Muscle layer of duodenum (tissue), 2 donors: ENCODE results near the gene GPHB5.
"Not testable (repeated sequence)": the region's sequence is repeated elsewhere in the genome, so short reads cannot be mapped to it uniquely, and the experiment has no call there.

Experiments
- H3K27ac ChIP-seq: one replicate; pipeline ENCODE4 v1.7.0; 2013; ENCODE audit warnings: mild to moderate bottlenecking, low read length
- H3K27me3 ChIP-seq: one replicate; pipeline ENCODE4 v1.7.0; 2013; ENCODE audit warnings: low read depth, mild to moderate bottlenecking, control low read depth, low read length
- H3K36me3 ChIP-seq, 2 donors: one replicate each; pipeline ENCODE4 v1.7.0; 2013; ENCODE audit warnings: low read length in 2 of 2, control low read depth in 1 of 2, mild to moderate bottlenecking in 1 of 2; ENCODE audit not compliant: insufficient read depth in 2 of 2, control insufficient read depth in 1 of 2
- H3K4me1 ChIP-seq, 2 donors: one replicate each; pipeline ENCODE4 v1.7.0; 2013; ENCODE audit warnings: low read length in 2 of 2, mild to moderate bottlenecking in 2 of 2, control low read depth in 1 of 2, moderate library complexity in 1 of 2; ENCODE audit not compliant: insufficient read depth in 2 of 2, control insufficient read depth in 1 of 2
- H3K4me3 ChIP-seq, 2 donors: one replicate each; pipeline ENCODE4 v1.7.0; 2013; ENCODE audit warnings: low read length in 2 of 2, low read depth in 1 of 2, mild to moderate bottlenecking in 1 of 2
- H3K9me3 ChIP-seq, 2 donors: one replicate each; pipeline ENCODE4 v1.7.0; 2013; ENCODE audit warnings: low read length in 2 of 2, control low read depth in 1 of 2, mild to moderate bottlenecking in 1 of 2; ENCODE audit not compliant: control insufficient read depth in 1 of 2
- donor health status: healthy.

The GPHB5 gene

DNA sequence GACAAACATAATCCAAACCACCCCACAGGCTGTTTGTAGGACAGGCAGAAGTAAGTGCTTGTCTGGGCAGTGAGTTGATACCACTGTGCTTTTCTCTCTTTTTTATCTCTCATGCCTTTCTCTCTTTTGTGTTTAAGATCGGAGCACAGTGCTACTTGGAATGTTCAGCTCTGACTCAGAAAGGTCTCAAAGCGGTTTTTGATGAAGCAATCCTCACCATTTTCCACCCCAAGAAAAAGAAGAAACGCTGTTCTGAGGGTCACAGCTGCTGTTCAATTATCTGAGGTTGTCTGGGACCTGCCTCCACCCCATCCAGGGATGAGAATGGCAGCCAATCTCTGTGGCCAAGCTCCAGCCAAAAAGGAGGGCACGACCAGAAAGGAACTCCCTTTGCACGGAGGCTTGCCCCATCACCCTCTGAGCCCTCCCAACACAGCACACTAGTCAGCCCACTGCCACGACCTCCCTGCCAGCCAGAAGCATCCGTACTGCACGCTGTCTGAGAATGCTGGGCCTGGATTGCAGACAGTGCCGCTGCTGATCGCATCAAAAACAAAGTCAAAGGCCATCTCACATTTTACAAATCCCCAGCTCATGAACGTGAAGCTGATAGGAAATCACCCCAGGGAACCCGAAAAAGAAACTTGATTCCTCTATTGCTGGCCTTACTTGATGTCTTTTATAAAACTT is 27.8 kb downstream of the GPHB5 start:
- Histone ChIP-seq H3K27ac (no peak overlapping the region), H3K9me3 (no peaks in the 10 kb centered on the region), H3K36me3 (peaks cover 8 to 43% of the 10 kb centered on the region in 2 donors), H3K27me3 (no peaks in the 10 kb centered on the region), H3K4me1 (no peaks in the 10 kb centered on the region), H3K4me3 (no peak overlapping the region)

GRCh38 chr14:63288853-63289252 is 29.9 kb downstream of the GPHB5 start:
- Histone ChIP-seq H3K27me3 (no peaks in the 10 kb centered on the region), H3K9me3 (no peaks in the 10 kb centered on the region), H3K36me3 (peaks cover 8 to 43% of the 10 kb centered on the region in 2 donors), H3K4me1 (peaks cover 0 to 15% of the 10 kb centered on the region in 2 donors), H3K4me3 (no peak overlapping the region), H3K27ac (no peak overlapping the region)

GRCh38 chr14:63287666-63288483 is 30.9 kb downstream of the GPHB5 start:
- Histone ChIP-seq H3K9me3 (no peaks in the 10 kb centered on the region), H3K27ac (no peak overlapping the region), H3K27me3 (no peaks in the 10 kb centered on the region), H3K36me3 (peaks cover 8 to 38% of the 10 kb centered on the region in 2 donors), H3K4me1 (peaks cover 0 to 24% of the 10 kb centered on the region in 2 donors), H3K4me3 (no peak overlapping the region)

- H3K4me3 ChIP-seq = no peak overlapping the region
- H3K36me3 ChIP-seq = peaks cover 5 to 20% of the 10 kb centered on the region in 2 donors
- no peaks in the 10 kb centered on the region for H3K9me3 ChIP-seq
- no peaks in the 10 kb centered on the region for H3K27me3 ChIP-seq
- H3K4me1 ChIP-seq = peaks cover 0 to 30% of the 10 kb centered on the region in 2 donors
- H3K27ac ChIP-seq = no peak overlapping the region
These were observed 32.7 kb downstream of the GPHB5 start for GRCh38 chr14:63286071-63286470.

DNA sequence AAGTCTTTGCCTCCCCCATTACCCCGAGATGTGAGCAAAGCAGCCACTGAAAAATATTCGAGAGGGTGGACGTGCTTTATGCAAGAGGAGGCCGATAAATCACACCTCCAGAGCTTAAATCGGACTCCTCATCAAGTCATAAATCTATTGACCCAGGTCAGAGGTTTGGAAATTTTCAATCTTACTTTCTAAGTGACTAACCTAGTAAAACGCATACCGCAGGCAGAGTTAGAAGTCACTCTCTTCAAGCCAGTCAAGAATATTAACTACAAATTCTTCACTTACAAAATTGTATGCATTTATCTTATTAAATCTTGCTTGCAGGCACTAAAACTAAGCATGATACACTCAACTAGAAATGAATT is 34.9 kb downstream of the GPHB5 start:
- H3K4me3 ChIP-seq = peak overlapping the region in 1 of 2 donors; percentile 58
- H3K9me3 ChIP-seq = no peaks in the 10 kb centered on the region
- no peaks in the 10 kb centered on the region for H3K27me3 ChIP-seq
- H3K36me3 ChIP-seq = peaks cover 0 to 8% of the 10 kb centered on the region in 2 donors
- H3K4me1 ChIP-seq = peaks cover 0 to 30% of the 10 kb centered on the region in 2 donors
- peak overlapping the region; percentile 7 for H3K27ac ChIP-seq

- Histone ChIP-seq H3K27me3 (no peaks in the 10 kb centered on the region), H3K4me1 (peaks cover 0 to 30% of the 10 kb centered on the region in 2 donors), H3K4me3 (peak overlapping the region; percentile 20 to 58), H3K27ac (peak overlapping the region; percentile 7), H3K9me3 (no peaks in the 10 kb centered on the region), H3K36me3 (peaks cover 0 to 3% of the 10 kb centered on the region in 2 donors)
These were observed 35.5 kb downstream of the GPHB5 start for GRCh38 chr14:63282997-63283883.

- not testable (repeated sequence) for H3K27ac ChIP-seq, H3K4me3 ChIP-seq, H3K36me3 ChIP-seq, H3K9me3 ChIP-seq, H3K27me3 ChIP-seq
- H3K4me1 ChIP-seq = peaks cover 0 to 35% of the 10 kb centered on the region in 2 donors
These were observed 38.8 kb downstream of the GPHB5 start for GRCh38 chr14:63279933-63280332.

DNA sequence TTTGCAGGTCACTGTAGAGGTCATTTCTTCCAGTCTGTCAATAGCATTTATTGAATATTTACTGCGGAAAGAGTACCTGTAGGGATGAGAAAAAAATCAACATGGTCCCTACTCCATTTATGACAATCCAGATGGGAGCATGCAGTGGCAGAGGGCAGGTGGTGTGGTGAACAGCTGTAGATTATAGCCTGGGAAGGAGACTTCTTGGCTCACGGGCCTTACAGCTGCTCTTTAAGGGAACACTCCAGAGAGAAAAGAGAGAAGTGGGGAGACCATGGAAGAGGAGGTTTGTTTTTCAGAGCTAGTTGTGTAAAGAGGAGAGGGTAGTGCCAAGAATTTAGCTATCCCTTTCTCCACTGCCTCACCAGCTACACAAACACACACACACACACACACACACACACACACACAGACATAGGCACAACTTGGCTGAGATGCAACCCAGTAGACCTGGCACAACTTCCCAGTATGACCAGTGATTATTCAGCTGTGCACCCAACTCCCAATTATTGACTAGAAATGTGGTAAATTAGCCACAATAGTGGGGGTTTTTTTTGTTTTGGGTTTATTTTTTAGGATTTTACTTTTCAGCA is 41.0 kb downstream of the GPHB5 start:
- Histone ChIP-seq H3K4me3 (no peak overlapping the region), H3K9me3 (no peaks in the 10 kb centered on the region), H3K27me3 (no peaks in the 10 kb centered on the region), H3K27ac (no peak overlapping the region), H3K36me3 (no peaks in the 10 kb centered on the region), H3K4me1 (peaks cover 8 to 13% of the 10 kb centered on the region in 2 donors)

GRCh38 chr14:63276492-63277342 is 42.0 kb downstream of the GPHB5 start:
- no peaks in the 10 kb centered on the region for H3K9me3 ChIP-seq
- no peaks in the 10 kb centered on the region for H3K36me3 ChIP-seq
- H3K4me1 ChIP-seq = peaks cover 8 to 9% of the 10 kb centered on the region in 2 donors
- no peak overlapping the region for H3K4me3 ChIP-seq
- no peaks in the 10 kb centered on the region for H3K27me3 ChIP-seq
- no peak overlapping the region for H3K27ac ChIP-seq

DNA sequence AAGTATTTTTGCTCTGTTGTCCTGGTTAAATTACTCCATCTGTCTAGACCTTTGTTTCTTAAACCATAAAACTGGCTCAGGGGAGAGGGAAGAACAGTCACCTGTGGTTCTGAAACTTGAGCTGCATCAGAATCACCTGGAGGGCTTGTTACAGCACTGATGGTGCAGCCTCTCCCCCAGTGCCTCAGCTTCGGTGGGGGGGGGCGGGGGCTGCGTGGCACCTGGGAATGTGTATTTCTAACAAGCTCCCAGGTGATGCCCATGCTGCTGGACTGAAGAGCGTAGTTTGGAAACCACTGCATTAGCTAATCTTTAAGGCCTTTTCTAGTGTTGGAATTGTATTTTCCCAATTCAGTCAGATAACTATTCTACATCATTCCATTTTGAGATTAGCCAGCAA is 42.7 kb downstream of the GPHB5 start:
- Histone ChIP-seq H3K27ac (no peak overlapping the region), H3K4me3 (no peak overlapping the region), H3K27me3 (no peaks in the 10 kb centered on the region), H3K4me1 (peaks cover 8 to 9% of the 10 kb centered on the region in 2 donors), H3K9me3 (no peaks in the 10 kb centered on the region), H3K36me3 (no peaks in the 10 kb centered on the region)
